ENCODE results near the gene NEDD8.

NEDD8 gene

DNA sequence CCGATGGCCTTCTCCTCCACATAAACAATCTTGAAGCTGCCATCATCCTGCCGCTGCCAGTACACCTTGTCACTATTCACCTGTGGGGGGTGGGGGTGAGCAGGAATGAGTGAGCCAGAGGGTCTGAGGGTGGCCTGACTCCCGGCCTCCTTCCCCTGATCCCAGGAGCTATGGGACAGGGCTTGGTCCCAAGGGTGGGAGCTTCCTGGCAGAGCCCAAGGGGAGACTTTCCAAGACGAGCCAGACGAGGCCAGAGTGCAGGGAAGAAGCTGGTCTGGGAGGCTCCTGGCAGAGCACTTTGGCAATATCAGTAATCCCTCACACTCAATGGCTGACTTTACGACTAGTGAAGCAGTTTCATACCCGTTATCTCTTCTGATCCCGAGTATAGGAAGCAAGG, 23.3 kb upstream of the NEDD8 start:
- H3K4me3 ChIP-seq (ENCODE audit: low read depth, low read length): no peak overlapping the region
- DNase-seq (ENCODE audit: low read depth): no peak
- TF ChIP-seq CTCF (IDR thresholded peaks at IDR 0.05; ENCODE audit: low read depth, low read length) (no peak), POLR2A (IDR thresholded peaks at IDR 0.05; ENCODE audit: extremely low read depth, insufficient read length) (no peak), MAX (IDR thresholded peaks at IDR 0.05; ENCODE audit: low read depth, low read length) (no peak)

DNA sequence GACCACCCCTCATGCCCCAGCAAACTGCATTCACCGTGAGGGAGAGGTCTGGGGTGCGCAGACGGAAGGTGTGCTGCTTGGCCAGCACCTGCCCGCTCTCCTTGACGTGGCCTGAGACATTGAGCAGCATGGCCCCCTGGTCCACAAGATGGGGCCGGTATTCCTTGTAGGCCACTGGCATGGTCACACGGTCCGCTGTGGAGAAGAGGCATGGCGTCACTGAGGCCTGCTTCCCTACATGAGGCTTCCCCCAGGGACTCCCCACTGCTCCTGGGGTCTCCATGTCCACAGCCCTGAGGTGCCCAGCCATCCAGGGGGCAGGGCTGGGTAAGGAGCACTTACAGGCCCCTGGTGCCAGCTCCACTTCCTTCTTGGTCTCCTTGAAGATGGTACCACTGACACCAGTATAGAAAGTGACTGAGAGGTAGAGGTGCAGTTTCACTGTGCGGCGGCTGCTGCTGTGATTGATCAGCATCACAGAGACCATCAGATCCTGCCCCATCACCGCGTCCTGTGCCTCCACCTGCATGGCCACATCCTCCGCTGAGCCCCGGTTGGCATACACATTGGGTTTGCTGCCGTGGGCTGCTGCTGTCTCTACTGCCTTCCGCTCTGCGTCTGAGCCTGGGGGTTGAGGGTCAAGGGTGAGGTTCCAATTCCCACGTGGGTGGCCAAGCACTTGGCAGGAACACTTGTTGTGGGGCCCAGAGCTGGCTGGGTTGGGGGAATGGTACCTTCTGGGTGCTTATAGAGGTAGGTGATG, 22.6 kb upstream of the NEDD8 start:
- no peak for DNase-seq (ENCODE audit: low read depth)
- H3K4me3 ChIP-seq (ENCODE audit: low read depth, low read length): no peak overlapping the region
- TF ChIP-seq CTCF (IDR thresholded peaks at IDR 0.05; ENCODE audit: low read depth, low read length): no peak
- TF ChIP-seq MAX (IDR thresholded peaks at IDR 0.05; ENCODE audit: low read depth, low read length): no peak
- no peak for TF ChIP-seq POLR2A (IDR thresholded peaks at IDR 0.05; ENCODE audit: extremely low read depth, insufficient read length)
- TF ChIP-seq MYC (IDR thresholded peaks at IDR 0.05; ENCODE audit: low read depth, low read length): no peak

- TF ChIP-seq MAX (IDR thresholded peaks at IDR 0.05; ENCODE audit: low read depth, low read length) (no peak), CTCF (IDR thresholded peaks at IDR 0.05; ENCODE audit: low read depth, low read length) (no peak), MYC (IDR thresholded peaks at IDR 0.05; ENCODE audit: low read depth, low read length) (no peak)
- DNase-seq (ENCODE audit: low read depth): no peak
- no peak overlapping the region for H3K4me3 ChIP-seq (ENCODE audit: low read depth, low read length)
Measured at GRCh38 chr14:24253936-24254335, 21.8 kb upstream of the NEDD8 start.

GRCh38 chr14:24252289-24253124, 20.3 kb upstream of the NEDD8 start:
- H3K4me3 ChIP-seq (ENCODE audit: low read depth, low read length): no peak overlapping the region
- TF ChIP-seq CTCF (IDR thresholded peaks at IDR 0.05; ENCODE audit: low read depth, low read length) (no peak), MYC (IDR thresholded peaks at IDR 0.05; ENCODE audit: low read depth, low read length) (no peak), MAX (IDR thresholded peaks at IDR 0.05; ENCODE audit: low read depth, low read length) (no peak), POLR2A (IDR thresholded peaks at IDR 0.05; ENCODE audit: extremely low read depth, insufficient read length) (no peak)
- DNase-seq (ENCODE audit: low read depth): no peak

- H3K4me3 ChIP-seq (ENCODE audit: low read depth, low read length): no peak overlapping the region
- TF ChIP-seq POLR2A (IDR thresholded peaks at IDR 0.05; ENCODE audit: extremely low read depth, insufficient read length): no peak
- DNase-seq (ENCODE audit: low read depth): no peak
Measured at GRCh38 chr14:24251880-24252288, 19.7 kb upstream of the NEDD8 start.

- DNase-seq (ENCODE audit: low read depth): no peak
- H3K4me3 ChIP-seq (ENCODE audit: low read depth, low read length): no peak overlapping the region
- no peak for TF ChIP-seq CTCF (IDR thresholded peaks at IDR 0.05; ENCODE audit: low read depth, low read length)
Measured at GRCh38 chr14:24250354-24250753, 18.2 kb upstream of the NEDD8 start.

Data from NB4 (cell line).